ENCODE measurements around the gene ABCC10.
A peak's percentile ranks its signal among the peaks of the same experiment; 100 is the strongest.

ABCC10 gene

DNA sequence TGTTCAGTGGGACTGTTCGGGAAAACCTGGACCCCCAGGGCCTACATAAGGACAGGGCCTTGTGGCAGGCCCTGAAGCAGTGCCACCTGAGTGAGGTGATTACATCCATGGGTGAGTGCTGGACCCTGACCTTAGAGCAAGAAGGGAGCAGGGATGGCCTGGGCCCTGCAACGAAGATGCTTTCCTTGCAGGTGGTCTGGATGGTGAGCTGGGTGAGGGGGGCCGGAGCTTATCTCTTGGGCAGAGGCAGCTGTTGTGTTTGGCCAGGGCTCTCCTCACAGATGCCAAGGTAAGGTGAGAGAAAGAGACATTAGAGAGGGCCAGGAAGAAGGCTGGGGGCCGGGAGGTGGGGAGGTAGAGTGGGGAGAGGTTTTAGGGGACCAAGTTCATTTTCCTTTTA, 21.6 kb downstream of the ABCC10 start:
- H3K36me3 ChIP-seq = peaks cover 48 to 87% (median 68%) of the 10 kb centered on the region in 11 experiments
- no peak overlapping the region for H3K4me3 ChIP-seq
- H3K9ac ChIP-seq = no peak overlapping the region
- H3K27ac ChIP-seq = no peak overlapping the region
- peaks cover 18 to 26% (median 25%) of the 10 kb centered on the region in 10 experiments for H3K4me1 ChIP-seq
- H3K4me2 ChIP-seq = no peak overlapping the region
- H3K27me3 ChIP-seq = peaks cover 0 to 5% (median 2%) of the 10 kb centered on the region in 11 experiments; a peak in 12 of 22 replicates
- no peaks in the 10 kb centered on the region for H3K9me3 ChIP-seq (replicated peaks in 1 of 11)
- TF ChIP-seq Cebpa-rat (IDR thresholded peaks at IDR 0.05) = no peak
- H4K20me1 ChIP-seq = peaks cover 0 to 58% (median 9%) of the 10 kb centered on the region in 11 experiments; a peak in 12 of 22 replicates

DNA sequence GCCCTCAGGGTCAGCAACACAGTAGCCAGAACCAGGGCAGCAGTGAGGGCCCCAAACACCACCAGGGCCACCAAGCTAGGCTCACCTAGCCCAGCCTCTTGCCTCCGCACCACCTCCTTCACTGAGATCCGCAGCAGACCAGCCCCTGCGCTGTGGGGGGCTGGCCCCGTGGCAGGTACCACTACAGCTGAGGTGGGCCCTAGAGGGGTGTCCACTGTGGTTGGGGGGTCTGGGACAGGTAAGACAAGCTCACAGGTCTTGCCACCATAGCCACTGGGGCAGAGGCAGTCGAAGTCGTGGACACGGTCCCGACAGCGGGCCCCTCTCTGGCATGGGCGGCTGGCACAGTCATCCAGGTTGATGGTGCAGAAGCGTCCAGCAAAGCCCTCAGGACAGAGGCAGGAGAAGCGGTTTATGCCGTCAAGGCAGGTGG, 23.4 kb downstream of the ABCC10 start:
- no peak for TF ChIP-seq Cebpa-rat (IDR thresholded peaks at IDR 0.05)
- Histone ChIP-seq H3K4me3 (no peak overlapping the region), H3K36me3 (peaks cover 47 to 75% (median 61%) of the 10 kb centered on the region in 11 experiments), H3K27ac (no peak overlapping the region), H3K27me3 (peaks cover 11 to 23% (median 20%) of the 10 kb centered on the region in 11 experiments), H3K9me3 (replicated peaks in 1 of 11) (no peaks in the 10 kb centered on the region), H3K4me2 (no peak overlapping the region), H3K4me1 (peaks cover 0 to 16% (median 12%) of the 10 kb centered on the region in 10 experiments; a peak in 17 of 20 replicates), H4K20me1 (peaks cover 0 to 49% (median 10%) of the 10 kb centered on the region in 11 experiments; a peak in 10 of 22 replicates), H3K9ac (no peak overlapping the region)

DNA sequence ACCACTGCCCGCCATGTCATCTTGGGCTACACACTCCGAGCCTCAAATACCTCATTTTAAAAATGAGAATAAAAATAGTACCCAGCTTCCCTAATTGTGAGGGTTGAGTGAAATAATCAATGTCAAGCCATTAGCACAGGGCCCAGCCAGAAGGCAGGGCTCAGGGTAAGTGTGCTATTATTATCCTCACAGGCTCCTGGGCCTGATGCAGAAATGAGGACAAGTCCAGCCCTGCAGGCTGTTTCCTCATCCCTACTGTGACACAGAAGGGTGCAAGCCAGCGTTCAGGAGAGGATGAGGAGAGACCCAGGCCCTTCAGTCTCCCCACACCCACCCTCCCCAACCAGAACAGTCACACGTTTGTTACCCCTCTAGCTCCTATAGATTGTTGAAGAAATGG, 24.0 kb downstream of the ABCC10 start:
- no peaks in the 10 kb centered on the region for H3K9me3 ChIP-seq (replicated peaks in 1 of 11)
- H3K4me3 ChIP-seq = no peak overlapping the region
- TF ChIP-seq Cebpa-rat (IDR thresholded peaks at IDR 0.05) = no peak
- H3K27ac ChIP-seq = no peak overlapping the region
- H3K27me3 ChIP-seq = peaks cover 17 to 29% (median 26%) of the 10 kb centered on the region in 11 experiments
- peaks cover 0 to 12% (median 6%) of the 10 kb centered on the region in 10 experiments; a peak in 12 of 20 replicates for H3K4me1 ChIP-seq
- H3K36me3 ChIP-seq = peaks cover 43 to 68% (median 54%) of the 10 kb centered on the region in 11 experiments
- no peak overlapping the region for H3K4me2 ChIP-seq
- H4K20me1 ChIP-seq = peaks cover 0 to 49% (median 10%) of the 10 kb centered on the region in 11 experiments; a peak in 11 of 22 replicates
- H3K9ac ChIP-seq = no peak overlapping the region

DNA sequence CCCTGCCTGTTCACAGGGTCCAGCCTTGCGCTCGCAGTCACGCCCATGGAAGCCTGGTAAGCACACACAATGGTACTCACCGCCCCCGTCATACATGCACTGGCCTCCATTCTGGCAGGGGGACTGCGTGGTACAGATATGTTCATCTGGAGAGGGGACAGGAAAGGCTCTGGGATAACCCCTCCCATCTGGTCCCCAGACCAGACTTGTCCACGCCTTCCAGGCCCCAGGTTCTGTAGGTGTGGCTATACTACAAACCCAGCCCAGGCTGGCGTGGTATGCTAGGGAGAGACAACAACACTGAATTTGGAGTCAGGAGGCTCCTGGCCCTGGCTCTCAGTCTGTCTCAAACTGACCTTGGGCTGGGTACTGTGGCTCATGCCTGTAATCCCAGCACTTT, 24.6 kb downstream of the ABCC10 start:
- no peak overlapping the region for H3K27ac ChIP-seq
- peaks cover 23 to 35% (median 32%) of the 10 kb centered on the region in 11 experiments for H3K27me3 ChIP-seq
- peaks cover 43 to 66% (median 53%) of the 10 kb centered on the region in 11 experiments for H3K36me3 ChIP-seq
- TF ChIP-seq Cebpa-rat (IDR thresholded peaks at IDR 0.05) = no peak
- H3K9me3 ChIP-seq (replicated peaks in 1 of 11) = no peaks in the 10 kb centered on the region
- no peak overlapping the region for H3K4me2 ChIP-seq
- H4K20me1 ChIP-seq = peaks cover 0 to 54% (median 10%) of the 10 kb centered on the region in 11 experiments; a peak in 12 of 22 replicates
- H3K4me3 ChIP-seq = no peak overlapping the region
- no peak overlapping the region for H3K9ac ChIP-seq
- H3K4me1 ChIP-seq = peaks cover 0 to 11% (median 5%) of the 10 kb centered on the region in 10 experiments; a peak in 6 of 20 replicates

DNA sequence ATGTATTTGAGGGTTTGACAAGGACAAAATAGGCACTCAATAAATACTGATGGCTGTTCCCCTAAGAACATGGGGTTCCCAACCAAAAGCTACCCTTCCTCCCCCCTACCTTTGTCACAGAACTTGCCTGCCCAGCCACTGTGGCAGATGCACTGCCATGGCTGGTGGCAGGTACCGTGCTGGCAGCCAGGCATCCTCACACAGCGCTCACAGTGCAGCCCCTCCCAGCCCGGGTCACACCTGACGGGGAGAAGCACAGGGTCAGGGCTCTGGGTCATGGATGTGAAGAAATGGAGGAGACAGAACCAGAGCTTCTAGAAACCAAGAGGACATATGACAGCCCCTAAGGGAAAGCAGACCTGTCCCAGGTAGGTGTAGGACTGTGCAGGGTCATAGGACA, 25.6 kb downstream of the ABCC10 start:
- H3K27ac ChIP-seq = no peak overlapping the region

DNA sequence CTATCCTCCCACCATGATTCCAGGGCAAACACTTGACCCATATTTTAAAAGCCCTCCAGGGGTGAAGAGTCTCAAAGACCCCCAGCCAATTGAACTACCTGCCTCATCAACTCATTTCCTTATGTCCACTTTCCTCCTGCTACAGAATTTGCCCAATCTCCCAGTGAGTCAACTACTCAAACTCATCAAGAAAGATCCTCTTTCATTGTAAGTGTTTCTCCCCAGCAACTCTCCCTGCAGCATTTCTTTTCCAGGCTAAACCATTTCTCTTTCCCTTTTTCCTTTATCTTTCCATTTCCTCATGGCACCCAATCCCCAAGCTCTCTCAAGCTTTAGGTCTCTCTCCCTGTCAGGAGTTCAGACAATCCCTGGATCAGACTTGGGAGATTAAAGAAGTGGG, 26.5 kb downstream of the ABCC10 start:
- peaks cover 0 to 54% (median 10%) of the 10 kb centered on the region in 11 experiments; a peak in 12 of 22 replicates for H4K20me1 ChIP-seq
- no peak overlapping the region for H3K9ac ChIP-seq
- H3K9me3 ChIP-seq (replicated peaks in 1 of 11) = no peaks in the 10 kb centered on the region
- H3K27ac ChIP-seq = no peak overlapping the region
- no peak overlapping the region for H3K4me3 ChIP-seq
- peaks cover 31 to 48% (median 45%) of the 10 kb centered on the region in 11 experiments for H3K27me3 ChIP-seq
- H3K4me1 ChIP-seq = peaks cover 0 to 11% (median 5%) of the 10 kb centered on the region in 10 experiments; a peak in 6 of 20 replicates
- peaks cover 25 to 47% (median 38%) of the 10 kb centered on the region in 11 experiments for H3K36me3 ChIP-seq
- peak overlapping the region in 1 of 11 experiments; percentile 99; a peak in 1 of 22 replicates for H3K4me2 ChIP-seq
- no peak for TF ChIP-seq Cebpa-rat (IDR thresholded peaks at IDR 0.05)

More for the DNA sequence above, 25.6 kb downstream of the ABCC10 start:
- Histone ChIP-seq H3K9me3 (replicated peaks in 1 of 11) (no peaks in the 10 kb centered on the region), H4K20me1 (peaks cover 0 to 54% (median 10%) of the 10 kb centered on the region in 11 experiments; a peak in 12 of 22 replicates), H3K27me3 (peaks cover 31 to 45% (median 42%) of the 10 kb centered on the region in 11 experiments), H3K4me1 (peaks cover 0 to 11% (median 5%) of the 10 kb centered on the region in 10 experiments; a peak in 6 of 20 replicates), H3K4me2 (no peak overlapping the region), H3K9ac (no peak overlapping the region), H3K4me3 (no peak overlapping the region), H3K36me3 (peaks cover 34 to 56% (median 46%) of the 10 kb centered on the region in 11 experiments)
- TF ChIP-seq Cebpa-rat (IDR thresholded peaks at IDR 0.05) = no peak

DNA sequence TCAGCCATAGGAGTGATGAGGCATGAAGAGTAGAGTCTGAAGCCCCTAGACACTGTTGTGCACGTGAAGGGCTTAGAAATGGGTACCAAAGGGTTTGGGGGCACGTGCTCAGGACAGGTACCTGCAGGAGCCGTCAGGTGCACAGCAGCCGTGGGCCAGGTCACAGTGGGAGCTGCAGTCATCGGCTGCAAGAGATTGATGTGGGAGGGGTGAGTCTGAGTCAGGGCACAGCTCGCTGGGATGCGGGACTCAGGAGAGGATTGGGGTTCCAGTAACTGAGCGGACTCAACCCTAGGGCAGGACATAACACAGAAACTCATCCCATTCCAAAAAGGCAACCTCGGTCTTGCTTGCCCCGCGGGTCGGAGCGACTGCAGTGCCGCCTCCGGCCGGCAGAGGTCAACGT, 27.0 kb downstream of the ABCC10 start:
- H3K9ac ChIP-seq = peak overlapping the region in 7 of 11 experiments; percentile 53 to 75 (median 70); a peak in 12 of 22 replicates

DNA sequence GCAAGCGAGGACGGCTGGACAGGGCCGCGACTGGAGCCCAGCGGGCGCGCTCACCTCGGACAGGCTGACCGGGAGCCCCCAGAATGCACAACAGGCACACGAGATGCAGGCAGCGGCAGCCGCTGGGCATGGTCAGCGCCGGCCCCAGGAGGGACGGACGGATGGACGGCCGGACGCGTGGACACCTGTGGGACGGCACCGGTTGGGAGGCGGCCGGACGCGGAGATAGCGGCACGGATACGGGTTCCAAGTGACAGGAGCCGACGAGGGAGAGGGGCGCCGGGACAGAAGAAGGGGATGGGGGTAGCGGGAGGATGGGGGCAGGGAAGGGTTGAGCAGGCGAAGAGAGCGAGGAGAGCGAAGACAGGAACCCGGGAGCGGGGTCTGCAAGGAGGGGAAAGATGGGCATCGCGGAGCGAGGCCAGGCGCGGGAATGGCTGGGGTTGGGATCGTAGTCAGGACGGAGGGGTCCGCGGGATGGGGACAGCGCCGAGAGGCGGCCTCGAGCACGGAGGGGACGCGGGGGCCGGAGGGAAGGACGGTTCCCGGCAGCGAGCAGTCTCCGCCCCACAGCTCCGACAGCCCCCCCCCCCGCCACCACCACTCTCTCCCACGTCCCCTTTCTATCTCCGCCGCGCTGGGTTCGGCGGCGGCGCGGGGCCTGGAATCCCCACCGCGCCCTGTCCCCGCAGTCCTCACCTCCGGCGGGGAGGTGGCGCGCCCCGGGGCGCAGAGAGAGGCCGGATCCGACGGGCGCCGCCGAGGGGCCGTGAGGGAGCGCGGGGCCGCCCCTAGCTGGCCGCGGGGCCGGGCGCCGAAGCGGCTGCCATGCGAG, 27.6 kb downstream of the ABCC10 start:
- no peaks in the 10 kb centered on the region for H3K9me3 ChIP-seq (replicated peaks in 1 of 11)
- peaks cover 14 to 36% (median 30%) of the 10 kb centered on the region in 11 experiments; a peak in 21 of 22 replicates for H3K36me3 ChIP-seq
- peak overlapping the region; percentile 58 to 74 (median 65) for H3K4me3 ChIP-seq
- H3K4me2 ChIP-seq = peak overlapping the region; percentile 88 to 100 (median 98)
- peak overlapping the region; percentile 38 to 75 (median 65); a peak in 20 of 22 replicates for H3K9ac ChIP-seq
- no peak for TF ChIP-seq Cebpa-rat (IDR thresholded peaks at IDR 0.05)
- peaks cover 0 to 45% (median 10%) of the 10 kb centered on the region in 11 experiments; a peak in 12 of 22 replicates for H4K20me1 ChIP-seq
- no peak overlapping the region for H3K27ac ChIP-seq
- peaks cover 31 to 48% (median 45%) of the 10 kb centered on the region in 11 experiments for H3K27me3 ChIP-seq
- H3K4me1 ChIP-seq = peaks cover 0 to 11% (median 5%) of the 10 kb centered on the region in 10 experiments; a peak in 6 of 20 replicates

More for the DNA sequence above, 27.0 kb downstream of the ABCC10 start:
- Histone ChIP-seq H3K4me1 (peaks cover 0 to 11% (median 5%) of the 10 kb centered on the region in 10 experiments; a peak in 6 of 20 replicates), H3K27me3 (peaks cover 31 to 48% (median 45%) of the 10 kb centered on the region in 11 experiments), H3K36me3 (peaks cover 20 to 42% (median 36%) of the 10 kb centered on the region in 11 experiments), H4K20me1 (peaks cover 0 to 52% (median 10%) of the 10 kb centered on the region in 11 experiments; a peak in 12 of 22 replicates), H3K27ac (no peak overlapping the region), H3K4me3 (peak overlapping the region; percentile 58 to 74 (median 65)), H3K4me2 (peak overlapping the region; percentile 88 to 100 (median 98)), H3K9me3 (replicated peaks in 1 of 11) (no peaks in the 10 kb centered on the region)
- TF ChIP-seq Cebpa-rat (IDR thresholded peaks at IDR 0.05) = no peak
